Mucosa of descending colon (tissue), 3 donors: Measurements from ENCODE around the gene SH3PXD2B. TPM values are rescaled to one million over a fixed set of nuclear protein-coding genes. Genes with fewer than 3 reads are reported as not detected.

ENCODE experiments used
- ATAC-seq: fragments of 200-7000 bp; cut with Tn5 transposase; one replicate; pipeline ENCODE4 v1.9.1; 2020; ENCODE audit warnings: mild to moderate bottlenecking, moderate library complexity
- DNase-seq, 3 donors: peaks; one replicate each; pipeline ENCODE4 v3.0.0-alpha.2; 2020
- H3K36me3 ChIP-seq: fragments of 200-600 bp; one replicate; pipeline ENCODE4 v1.8.0; 2021; ENCODE audit warnings: low read depth, mild to moderate bottlenecking
- H3K4me1 ChIP-seq: fragments of 200-600 bp; one replicate; pipeline ENCODE4 v1.8.0; 2021; ENCODE audit warnings: low read depth, mild to moderate bottlenecking
- H3K4me3 ChIP-seq: fragments of 200-600 bp; one replicate; pipeline ENCODE4 v1.8.0; 2021; ENCODE audit warnings: mild to moderate bottlenecking
- H3K9me3 ChIP-seq: fragments of 200-600 bp; one replicate; pipeline ENCODE4 v1.8.0; 2021; ENCODE audit warnings: mild to moderate bottlenecking
- CTCF ChIP-seq: fragments of 200-600 bp; IDR thresholded peaks from one replicate; pipeline ENCODE4 v1.8.0; 2022; ENCODE audit warnings: antibody characterized with exemption, mild to moderate bottlenecking
- intact Hi-C, 2 donors: fragments of 100-400 bp; cut with DNase I in 1 of 2; cut with micrococcal nuclease in 1 of 2; formaldehyde crosslinking; loops; one replicate each; pipeline versions ENCODE4 v1.11.0 to v1.11.1; 2022; cut with DNase I, micrococcal nuclease
- total RNA-seq, 3 donors: library from RNA; stranded (reverse); fragmentation: NEBNext Ultra II Directional in 2 of 3; extraction: Animal tissue kit (Norgen Biotek cat#: 25700) in 2 of 3; gene quantifications; one replicate each; pipeline versions ENCODE4 v1.2.1 to v1.2.4, GENCODE V29; 2021 to 2023
- donor health status: DM: no; HTN: no; CAD: no; lungs with moderate emphysema.
- donor health status: DM: no; HTN: no; CAD: no.
- donor health status: DM: no; HTN: yes; CAD: no.

SH3PXD2B gene
- total RNA-seq, 3 donors from 2014 or later = 5.4 to 28.7 (median 19.9) TPM

DNA sequence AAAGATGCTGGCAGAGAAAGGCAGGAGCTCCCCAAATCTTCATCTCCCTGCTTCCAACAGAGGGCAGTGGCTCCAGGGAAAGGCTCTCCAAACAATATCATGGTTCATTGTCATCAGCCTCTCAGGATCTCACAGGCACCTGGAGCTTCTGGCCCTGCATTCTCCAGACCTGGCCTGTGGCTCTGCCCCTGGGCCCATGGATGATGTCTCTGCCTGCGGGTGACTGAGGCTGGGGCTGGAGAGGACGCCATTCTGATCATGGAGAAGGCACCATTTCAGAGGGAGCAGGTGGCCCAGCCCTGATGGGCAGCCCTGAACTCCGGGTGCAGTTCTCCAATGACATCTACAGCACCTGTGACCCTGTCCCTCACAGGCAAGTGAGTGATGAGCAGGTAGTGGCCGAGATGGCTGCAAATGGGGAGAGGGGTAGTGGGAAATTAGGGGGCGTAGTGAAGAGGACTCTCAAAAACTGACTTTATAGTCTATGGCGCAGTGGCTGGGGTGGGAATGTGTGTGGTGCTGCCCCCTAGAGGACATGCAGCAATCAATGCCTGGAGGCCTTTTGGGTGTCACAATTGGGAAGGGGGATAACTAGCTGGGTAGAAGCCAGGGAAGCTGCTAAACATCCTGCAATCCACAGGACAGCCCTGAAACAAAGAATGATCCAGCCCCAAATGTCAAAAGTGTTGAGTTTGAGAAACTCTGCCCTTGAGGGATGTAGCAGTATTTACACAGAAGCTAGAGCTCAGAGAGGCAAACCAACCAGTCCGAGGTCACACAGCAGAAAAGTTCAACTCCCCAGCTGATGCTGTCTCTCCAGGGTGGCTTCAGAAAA lies 3.2 kb downstream of the SH3PXD2B start:
- Histone ChIP-seq H3K36me3 (no peaks in the 10 kb centered on the region), H3K9me3 (no peaks in the 10 kb centered on the region), H3K4me3 (no peak overlapping the region), H3K4me1 (peaks cover 7% of the 10 kb centered on the region)
- peak in 1 of 3 donors; percentile 43 for DNase-seq
- intact Hi-C loops = no loop called here
- peak; percentile 13 for ATAC-seq
- peak; percentile 38 for TF ChIP-seq CTCF

DNA sequence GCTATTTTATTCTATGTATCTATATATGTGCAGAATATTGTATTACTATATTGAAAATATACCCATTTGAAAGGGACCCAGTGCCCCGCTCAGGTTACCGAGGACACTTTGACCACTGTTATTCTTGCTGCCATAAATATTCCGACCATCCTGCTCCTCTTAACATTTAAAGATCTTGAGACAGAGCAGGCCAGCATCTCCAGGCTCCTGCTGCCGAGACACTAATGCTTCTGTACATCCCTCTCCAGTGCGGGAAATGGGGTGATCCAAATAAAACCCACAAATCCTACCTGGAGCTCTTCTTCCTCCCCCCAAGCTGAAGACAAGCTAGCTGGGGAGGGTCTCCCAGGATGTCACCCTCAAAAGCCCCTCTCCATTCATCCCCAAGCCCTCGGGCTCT lies 3.9 kb downstream of the SH3PXD2B start:
- no peaks in the 10 kb centered on the region for H3K36me3 ChIP-seq
- peaks cover 7% of the 10 kb centered on the region for H3K4me1 ChIP-seq
- ATAC-seq = no peak
- H3K9me3 ChIP-seq = no peaks in the 10 kb centered on the region
- no peak for DNase-seq
- intact Hi-C loops = no loop called here
- TF ChIP-seq CTCF = no peak
- no peak overlapping the region for H3K4me3 ChIP-seq

- no peak for TF ChIP-seq CTCF
- intact Hi-C loops = no loop called here
- ATAC-seq = no peak
- Histone ChIP-seq H3K36me3 (no peaks in the 10 kb centered on the region), H3K9me3 (no peaks in the 10 kb centered on the region), H3K4me3 (no peak overlapping the region), H3K4me1 (peaks cover 10% of the 10 kb centered on the region)
- no peak for DNase-seq
These were observed 5.3 kb downstream of the SH3PXD2B start for GRCh38 chr5:172448999-172449398.

- no peak for ATAC-seq
- peaks cover 6% of the 10 kb centered on the region for H3K4me1 ChIP-seq
- no peak for TF ChIP-seq CTCF
These were observed 6.5 kb downstream of the SH3PXD2B start for GRCh38 chr5:172447646-172448365.

GRCh38 chr5:172446336-172447051 lies 7.8 kb downstream of the SH3PXD2B start:
- Histone ChIP-seq H3K4me3 (no peak overlapping the region), H3K36me3 (no peaks in the 10 kb centered on the region), H3K9me3 (no peaks in the 10 kb centered on the region), H3K4me1 (peaks cover 6% of the 10 kb centered on the region)
- TF ChIP-seq CTCF = no peak
- intact Hi-C loops = no loop called here
- DNase-seq (no peak), ATAC-seq (no peak)

More at GRCh38 chr5:172447646-172448365, 6.5 kb downstream of the SH3PXD2B start:
- intact Hi-C loops = no loop called here
- no peak for DNase-seq
- H3K4me3 ChIP-seq = no peak overlapping the region
- H3K9me3 ChIP-seq = no peaks in the 10 kb centered on the region
- H3K36me3 ChIP-seq = no peaks in the 10 kb centered on the region
